Measurements from ENCODE around the gene PPP1R13L. TPM values are rescaled to one million over a fixed set of nuclear protein-coding genes. Genes with fewer than 3 reads are reported as not detected.
A peak's percentile ranks its signal among the peaks of the same experiment; 100 is the strongest.
"Not testable (repeated sequence)": the region's sequence is repeated elsewhere in the genome, so short reads cannot be mapped to it uniquely, and the experiment has no call there.

The PPP1R13L gene
- total RNA-seq, 2 donors from 2014 or later = 51.2 to 112 TPM

GRCh38 chr19:45340899-45341453 is 63.9 kb downstream of the PPP1R13L start:
- no peak overlapping the region for H3K27ac ChIP-seq
- no peak for DNase-seq (ENCODE audit: low spot score)
- TF ChIP-seq, protein P1, sequence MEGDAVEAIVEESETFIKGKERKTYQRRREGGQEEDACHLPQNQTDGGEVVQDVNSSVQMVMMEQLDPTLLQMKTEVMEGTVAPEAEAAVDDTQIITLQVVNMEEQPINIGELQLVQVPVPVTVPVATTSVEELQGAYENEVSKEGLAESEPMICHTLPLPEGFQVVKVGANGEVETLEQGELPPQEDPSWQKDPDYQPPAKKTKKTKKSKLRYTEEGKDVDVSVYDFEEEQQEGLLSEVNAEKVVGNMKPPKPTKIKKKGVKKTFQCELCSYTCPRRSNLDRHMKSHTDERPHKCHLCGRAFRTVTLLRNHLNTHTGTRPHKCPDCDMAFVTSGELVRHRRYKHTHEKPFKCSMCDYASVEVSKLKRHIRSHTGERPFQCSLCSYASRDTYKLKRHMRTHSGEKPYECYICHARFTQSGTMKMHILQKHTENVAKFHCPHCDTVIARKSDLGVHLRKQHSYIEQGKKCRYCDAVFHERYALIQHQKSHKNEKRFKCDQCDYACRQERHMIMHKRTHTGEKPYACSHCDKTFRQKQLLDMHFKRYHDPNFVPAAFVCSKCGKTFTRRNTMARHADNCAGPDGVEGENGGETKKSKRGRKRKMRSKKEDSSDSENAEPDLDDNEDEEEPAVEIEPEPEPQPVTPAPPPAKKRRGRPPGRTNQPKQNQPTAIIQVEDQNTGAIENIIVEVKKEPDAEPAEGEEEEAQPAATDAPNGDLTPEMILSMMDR (IDR thresholded peaks at IDR 0.05) = no peak
- H3K27me3 ChIP-seq (replicated peaks; ENCODE audit: insufficient read depth) = peaks cover 11% of the 10 kb centered on the region
- H3K36me3 ChIP-seq = no peaks in the 10 kb centered on the region
- peak overlapping the region; percentile 31 for H3K4me3 ChIP-seq
- ATAC-seq (ENCODE audit: insufficient number of reproducible peaks, low FRiP score, low read depth) = no peak
- H3K9me3 ChIP-seq = no peaks in the 10 kb centered on the region
- peaks cover 7 to 11% of the 10 kb centered on the region in 2 donors for H3K4me1 ChIP-seq (ENCODE audit: control insufficient read depth in 1 of 2, low read depth in 2 of 2)

- no peaks in the 10 kb centered on the region for H3K9me3 ChIP-seq
- peak within 1 kb of the TSS; percentile 31 for H3K4me3 ChIP-seq
- H3K36me3 ChIP-seq = no peaks in the 10 kb centered on the region
- DNase-seq (ENCODE audit: low spot score) (no peak), ATAC-seq (ENCODE audit: insufficient number of reproducible peaks, low FRiP score, low read depth) (no peak)
- TF ChIP-seq, protein P1 (IDR thresholded peaks at IDR 0.05) = no peak
- H3K27ac ChIP-seq = no peak within 1 kb of the TSS
- H3K4me1 ChIP-seq (ENCODE audit: control insufficient read depth in 1 of 2, low read depth in 2 of 2) = peaks cover 7 to 11% of the 10 kb centered on the region in 2 donors
- peaks cover 11% of the 10 kb centered on the region for H3K27me3 ChIP-seq (replicated peaks; ENCODE audit: insufficient read depth)
Observed at GRCh38 chr19:45340232-45340898, 64.5 kb downstream of the PPP1R13L start, which contains the start of gene KLC3. Gene KLC3 (plus strand): TSS chr19:45340750. CDS start chr19:45345542, 4,792 bp downstream.

DNA sequence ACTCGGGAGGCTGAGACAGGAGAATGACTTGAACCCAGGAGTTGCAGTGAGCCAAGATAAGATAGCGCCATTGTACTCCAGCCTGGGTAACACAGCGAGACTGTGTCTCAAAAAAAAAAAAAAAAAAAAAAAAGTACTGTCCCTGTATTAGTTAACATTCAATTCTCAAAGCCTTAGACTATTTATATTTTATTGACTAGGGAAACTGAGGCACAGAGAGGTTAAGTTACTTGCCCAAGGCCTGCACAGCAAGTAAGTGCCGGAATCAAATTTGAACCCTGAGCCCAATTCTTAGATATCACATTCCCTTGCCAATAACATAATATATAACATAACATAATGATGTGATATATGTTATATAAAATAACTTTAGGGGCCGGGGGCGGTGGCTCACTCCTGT is 65.2 kb downstream of the PPP1R13L start:
- no peak overlapping the region for H3K27ac ChIP-seq

DNA sequence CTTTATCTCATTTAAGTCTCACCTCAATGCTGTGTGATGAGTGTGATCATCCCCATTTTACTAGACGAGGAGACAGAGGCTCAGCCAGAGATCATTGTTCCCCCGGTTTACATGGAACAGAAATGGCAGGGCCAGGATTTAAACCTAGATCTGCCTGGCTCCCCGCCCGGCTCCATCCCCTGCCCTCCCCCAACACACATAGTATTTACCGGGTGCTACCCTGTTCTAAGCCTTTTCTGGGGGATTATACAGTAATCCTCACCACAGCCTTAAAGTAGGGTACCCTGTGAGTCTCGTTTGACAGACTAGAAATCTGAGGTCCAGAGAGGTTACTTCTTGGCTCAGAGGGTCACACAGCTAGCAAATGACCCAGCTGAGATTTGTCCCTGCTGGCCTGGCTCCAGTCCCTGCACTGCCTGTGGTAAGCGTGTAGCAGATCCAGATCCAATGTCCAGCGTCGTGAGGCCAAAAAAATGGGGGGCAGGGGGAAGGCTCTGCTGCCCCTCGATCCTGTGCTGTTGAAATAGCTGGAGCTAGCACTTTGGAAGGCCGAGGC is 68.1 kb downstream of the PPP1R13L start:
- no peaks in the 10 kb centered on the region for H3K9me3 ChIP-seq
- peaks cover 11% of the 10 kb centered on the region for H3K27me3 ChIP-seq (replicated peaks; ENCODE audit: insufficient read depth)
- H3K4me1 ChIP-seq (ENCODE audit: control insufficient read depth in 1 of 2, low read depth in 2 of 2) = peaks cover 7 to 11% of the 10 kb centered on the region in 2 donors
- no peak overlapping the region for H3K27ac ChIP-seq
- ATAC-seq (ENCODE audit: insufficient number of reproducible peaks, low FRiP score, low read depth) = no peak
- TF ChIP-seq, protein P1 (IDR thresholded peaks at IDR 0.05) = no peak
- no peak for DNase-seq (ENCODE audit: low spot score)
- H3K36me3 ChIP-seq = no peaks in the 10 kb centered on the region
- no peak overlapping the region for H3K4me3 ChIP-seq

More for the DNA sequence above, 65.2 kb downstream of the PPP1R13L start:
- Histone ChIP-seq H3K4me3 (no peak overlapping the region), H3K9me3 (no peaks in the 10 kb centered on the region), H3K36me3 (no peaks in the 10 kb centered on the region), H3K27me3 (replicated peaks; ENCODE audit: insufficient read depth) (peaks cover 11% of the 10 kb centered on the region), H3K4me1 (ENCODE audit: control insufficient read depth in 1 of 2, low read depth in 2 of 2) (peaks cover 7 to 11% of the 10 kb centered on the region in 2 donors)
- DNase-seq (ENCODE audit: low spot score) (no peak), ATAC-seq (ENCODE audit: insufficient number of reproducible peaks, low FRiP score, low read depth) (no peak)
- TF ChIP-seq, protein P1 (IDR thresholded peaks at IDR 0.05) = no peak

DNA sequence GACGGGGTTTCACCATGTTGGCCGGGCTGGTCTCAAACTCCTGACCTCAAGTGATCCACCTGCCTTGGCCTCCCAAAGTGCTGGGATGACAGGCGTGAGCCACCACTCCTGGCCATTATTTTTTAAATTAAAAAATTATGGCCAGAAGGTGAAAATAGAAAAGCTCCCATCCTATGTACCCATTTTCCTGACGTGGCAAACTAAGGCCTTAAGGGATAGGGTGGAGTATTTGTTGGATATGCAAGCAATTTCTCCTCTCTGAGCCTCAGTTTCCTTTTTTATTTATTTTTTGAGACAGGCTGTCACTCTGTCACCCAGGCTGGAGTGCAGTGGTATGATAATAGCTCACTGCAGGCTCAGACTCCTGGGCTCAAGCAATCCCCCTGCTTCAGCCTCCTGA is 70.0 kb downstream of the PPP1R13L start:
- H3K27me3 ChIP-seq (replicated peaks; ENCODE audit: insufficient read depth); ATAC-seq (ENCODE audit: insufficient number of reproducible peaks, low FRiP score, low read depth); H3K27ac ChIP-seq; DNase-seq (ENCODE audit: low spot score); H3K36me3 ChIP-seq; H3K4me1 ChIP-seq (ENCODE audit: control insufficient read depth in 1 of 2, low read depth in 2 of 2); H3K4me3 ChIP-seq; H3K9me3 ChIP-seq: not testable (repeated sequence)

Measured in thoracic aorta (tissue), 2 donors.